Measurements from ENCODE around the gene MOSMO. TPM values are rescaled to one million over a fixed set of nuclear protein-coding genes. Genes with fewer than 3 reads are reported as not detected.

MOSMO gene
- total and polyA plus RNA-seq, 2 donors (not counting 1 experiment from before 2014, with no cell fraction given) = 13.0 to 20.2 TPM

GRCh38 chr16:22030087-22030812, 22.3 kb downstream of the MOSMO start:
- H3K4me1 ChIP-seq (ENCODE audit: control insufficient read depth in 2 of 2, insufficient read depth in 2 of 2, low read length in 2 of 2) = peaks cover 10 to 15% of the 10 kb centered on the region in 2 donors
- no peak overlapping the region for H3K4me2 ChIP-seq (replicated peaks; ENCODE audit: low read depth, low read length, poor library complexity, severe bottlenecking)
- H3K9me3 ChIP-seq (ENCODE audit: control extremely low read depth in 1 of 3, control insufficient read depth in 2 of 3, insufficient read depth in 1 of 3, low read length in 2 of 3) = no peaks in the 10 kb centered on the region
- no peaks in the 10 kb centered on the region for H3K27me3 ChIP-seq (replicated peaks in 1 of 4; ENCODE audit: control extremely low read depth in 1 of 4, control insufficient read depth in 3 of 4, insufficient read depth in 4 of 4, low read length in 3 of 4)
- no peak overlapping the region for H2AFZ ChIP-seq (ENCODE audit: insufficient read depth, low read depth, low read length, poor library complexity, severe bottlenecking)
- POLR2A ChIA-PET = no interaction called here
- TF ChIP-seq CTCF (IDR thresholded peaks at IDR 0.05) (no peak), EZH2 (IDR thresholded peaks at IDR 0.05; ENCODE audit: borderline replicate concordance, insufficient read depth, low read depth, low read length, poor library complexity, severe bottlenecking) (no peak)
- DNase-seq (no peak), ATAC-seq (ENCODE audit: low read depth) (no peak)
- intact Hi-C loops (cut with micrococcal nuclease) = loop anchor here (5.0 kb wide), 1 partner anchor 47 kb away; no protein-coding TSS in a partner anchor
- Mint-ChIP-seq H3K27me3 (no peaks in the 10 kb centered on the region), H3K4me3 (no peak overlapping the region), H3K9me3 (ENCODE audit: insufficient read depth) (no peaks in the 10 kb centered on the region), H3K27ac (no peak overlapping the region), H3K4me1 (peaks cover 43% of the 10 kb centered on the region)
- H3K36me3 ChIP-seq (replicated peaks in 1 of 2; ENCODE audit: control extremely low read depth in 1 of 2, control insufficient read depth in 1 of 2, extremely low read depth in 1 of 2, insufficient read depth in 2 of 2, low read length in 1 of 2) = peaks cover 0 to 2% of the 10 kb centered on the region in 2 experiments
- H3K79me2 ChIP-seq (ENCODE audit: control insufficient read depth, insufficient read depth, low read length) = peaks cover 43% of the 10 kb centered on the region
- H3K27ac ChIP-seq (ENCODE audit: low read length in 2 of 2) = no peak overlapping the region
- H3K4me3 ChIP-seq (ENCODE audit: control extremely low read depth in 1 of 5, extremely low read depth in 1 of 5, insufficient read depth in 1 of 5, low read depth in 2 of 5, low read length in 4 of 5) = no peak overlapping the region
- CTCF ChIA-PET = interaction anchor here (0.6 to 1.2 kb wide), 3 partner anchors 20 to 1141 kb away, joined by 3 to 5 read pairs (median 3); no protein-coding TSS in a partner anchor
- H3K9ac ChIP-seq (ENCODE audit: low read length) = no peak overlapping the region
- WGBS (ENCODE audit: insufficient coverage) = 100% methylated on average over 4 of the region's 6 CpGs
- H4K20me1 ChIP-seq (ENCODE audit: control insufficient read depth, insufficient read depth, low read length, poor library complexity, severe bottlenecking) = peaks cover 11% of the 10 kb centered on the region

DNA sequence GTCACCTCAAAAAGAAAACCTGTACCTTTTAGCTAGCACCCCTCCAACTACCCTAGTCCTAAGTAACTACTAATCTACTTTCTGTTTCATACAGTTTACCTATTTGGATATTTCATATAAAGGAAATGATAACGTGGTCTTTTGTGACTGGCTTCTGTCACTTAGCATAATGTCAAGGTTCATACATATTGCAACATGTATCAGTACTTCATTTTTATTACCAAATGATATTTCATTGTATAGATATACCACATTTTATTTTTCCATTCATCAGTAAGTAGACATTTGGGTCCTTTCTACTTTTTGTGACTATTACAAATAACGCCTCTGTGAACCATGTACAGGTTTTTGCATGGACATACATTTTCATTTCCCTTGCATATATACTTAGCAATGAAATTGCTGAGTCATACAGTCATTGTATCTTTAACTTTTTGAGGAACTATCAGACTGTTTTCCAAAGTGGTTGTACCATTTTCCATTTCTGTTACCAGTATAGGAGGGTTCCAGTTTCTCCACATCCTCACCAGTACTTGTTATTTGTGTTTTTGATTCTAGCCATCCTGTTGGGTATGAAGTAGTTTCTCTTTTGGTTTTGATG, 23.7 kb downstream of the MOSMO start:
- Histone ChIP-seq H3K4me3 (ENCODE audit: control extremely low read depth in 1 of 5, extremely low read depth in 1 of 5, insufficient read depth in 1 of 5, low read depth in 2 of 5, low read length in 4 of 5) (no peak overlapping the region), H3K27ac (ENCODE audit: low read length in 2 of 2) (no peak overlapping the region), H4K20me1 (ENCODE audit: control insufficient read depth, insufficient read depth, low read length, poor library complexity, severe bottlenecking) (peaks cover 8% of the 10 kb centered on the region), H3K27me3 (replicated peaks in 1 of 4; ENCODE audit: control extremely low read depth in 1 of 4, control insufficient read depth in 3 of 4, insufficient read depth in 4 of 4, low read length in 3 of 4) (no peaks in the 10 kb centered on the region), H3K4me2 (replicated peaks; ENCODE audit: low read depth, low read length, poor library complexity, severe bottlenecking) (no peak overlapping the region), H3K36me3 (replicated peaks in 1 of 2; ENCODE audit: control extremely low read depth in 1 of 2, control insufficient read depth in 1 of 2, extremely low read depth in 1 of 2, insufficient read depth in 2 of 2, low read length in 1 of 2) (peaks cover 0 to 2% of the 10 kb centered on the region in 2 experiments), H3K9me3 (ENCODE audit: control extremely low read depth in 1 of 3, control insufficient read depth in 2 of 3, insufficient read depth in 1 of 3, low read length in 2 of 3) (no peaks in the 10 kb centered on the region), H2AFZ (ENCODE audit: insufficient read depth, low read depth, low read length, poor library complexity, severe bottlenecking) (no peak overlapping the region), H3K9ac (ENCODE audit: low read length) (no peak overlapping the region), H3K79me2 (ENCODE audit: control insufficient read depth, insufficient read depth, low read length) (peaks cover 35% of the 10 kb centered on the region), H3K4me1 (ENCODE audit: control insufficient read depth in 2 of 2, insufficient read depth in 2 of 2, low read length in 2 of 2) (peaks cover 10 to 17% of the 10 kb centered on the region in 2 donors)
- intact Hi-C loops (cut with micrococcal nuclease) = loop anchor here (5.0 kb wide), 1 partner anchor 46 kb away; no protein-coding TSS in a partner anchor
- Mint-ChIP-seq H3K9me3 (ENCODE audit: insufficient read depth) (no peaks in the 10 kb centered on the region), H3K27ac (no peak overlapping the region), H3K4me3 (no peak overlapping the region), H3K4me1 (peaks cover 37% of the 10 kb centered on the region), H3K27me3 (no peaks in the 10 kb centered on the region)
- TF ChIP-seq EZH2 (IDR thresholded peaks at IDR 0.05; ENCODE audit: borderline replicate concordance, insufficient read depth, low read depth, low read length, poor library complexity, severe bottlenecking) = no peak
- TF ChIP-seq CTCF (IDR thresholded peaks at IDR 0.05) = no peak
- ChIA-PET CTCF (interaction anchor here (0.8 kb wide), 1 partner anchor 29 kb away, joined by 5 read pairs; no protein-coding TSS in a partner anchor), POLR2A (no interaction called here)
- ATAC-seq (ENCODE audit: low read depth) (no peak), DNase-seq (no peak)
- WGBS (ENCODE audit: insufficient coverage) = no CpG with 5 or more reads among the region's 2 CpGs
